B cell (primary cell): ENCODE results near the gene DERA.

Experiments
- CTCF ChIP-seq: fragments of 200-600 bp; IDR thresholded peaks from one replicate; pipeline ENCODE4 v1.8.0; 2022; ENCODE audit warnings: antibody characterized with exemption, mild to moderate bottlenecking
- EZH2 ChIP-seq: IDR thresholded peaks from 2 replicates; pipeline ENCODE4 v1.6.1; 2012; ENCODE audit warnings: borderline replicate concordance, low read depth, mild to moderate bottlenecking, moderate library complexity, low read length; ENCODE audit not compliant: insufficient read depth, poor library complexity, severe bottlenecking

- TF ChIP-seq CTCF, result no peak
- TF ChIP-seq EZH2, result no peak
Measured at GRCh38 chr12:16018306-16018705, 107.2 kb downstream of the DERA start.
